Measurements from ENCODE around the gene RBM39. TPM values are rescaled to one million over a fixed set of nuclear protein-coding genes. Genes with fewer than 3 reads are reported as not detected.

The RBM39 gene
- total and polyA plus RNA-seq, 9 of the 15 experiments (the other 6 are each of a cell fraction or from before 2014, with no cell fraction given): 143 to 319 (median 228) TPM

DNA sequence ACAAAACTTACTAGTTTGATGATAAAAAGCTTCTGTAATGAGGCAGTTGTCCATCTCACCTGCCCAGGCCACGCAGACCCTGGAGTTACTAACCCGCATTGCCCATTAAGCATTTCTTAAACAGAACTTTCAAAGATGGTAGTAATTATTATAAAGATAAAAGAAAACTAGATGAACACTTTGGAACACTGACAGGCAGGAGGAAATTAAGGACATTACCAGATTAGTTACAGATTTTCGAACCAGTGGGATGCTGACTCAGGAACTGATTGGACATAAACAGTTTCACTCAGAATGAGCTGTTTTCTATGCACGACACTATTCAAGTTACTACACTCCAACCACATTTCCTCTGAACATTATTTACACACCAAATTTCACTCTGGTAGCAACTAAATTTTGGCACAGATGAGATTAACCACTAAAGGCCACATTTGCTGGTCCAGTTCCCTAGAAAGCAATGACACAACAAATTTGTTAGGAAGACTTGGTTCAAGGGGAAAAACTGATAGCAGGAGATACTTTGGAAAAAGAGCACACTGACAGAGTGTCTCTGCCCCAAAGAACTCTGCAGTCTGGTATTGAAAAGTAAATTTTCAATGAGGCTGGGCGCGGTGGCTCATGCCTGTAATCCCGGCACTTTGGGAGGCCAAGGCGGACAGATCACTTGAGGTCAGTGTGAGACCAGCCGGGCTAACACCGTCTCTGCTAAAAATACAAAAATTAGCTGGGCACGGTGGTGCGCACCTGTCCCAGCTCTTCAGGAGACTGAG lies 39.8 kb downstream of the RBM39 start:
- CTCF ChIA-PET (ENCODE audit: low intra/inter-chr PET ratio): no interaction called here
- no peaks in the 10 kb centered on the region for H3K9me1 ChIP-seq (ENCODE audit: control insufficient read depth, insufficient read depth, low read length)
- H3K4me1 ChIP-seq (replicated peaks in 1 of 2; ENCODE audit: control insufficient read depth in 2 of 2, insufficient read depth in 2 of 2, low read length in 2 of 2): peaks cover 10 to 14% of the 10 kb centered on the region in 2 experiments; a peak in 4 of 5 replicates
- peak overlapping the region; percentile 41; the same call in 2 of the 3 replicates for H3K27ac ChIP-seq (ENCODE audit: extremely low read depth, low read depth, low read length)
- in situ Hi-C loops (cut with MboI): no loop called here
- no peak overlapping the region for H3K4me2 ChIP-seq (ENCODE audit: insufficient read depth, low read length)
- FAIRE-seq (no peak), DNase-seq (ENCODE audit: extremely low read depth in 1 of 4, low spot score in 3 of 4) (no peak), ATAC-seq (no peak)
- peaks cover 74% of the 10 kb centered on the region for H3K36me3 ChIP-seq (ENCODE audit: control insufficient read depth, insufficient read depth, low read length)
- POLR2A ChIA-PET: interaction anchor here (0.6 to 12.6 kb wide), 10 partner anchors 12 to 322 kb away, joined by 3 to 102 read pairs (median 4); partner anchors contain the start of genes RBM39 and SCAND1
- H2AFZ ChIP-seq (ENCODE audit: low read depth, low read length): no peak overlapping the region
- no peak overlapping the region for H3K9ac ChIP-seq (ENCODE audit: insufficient read depth in 1 of 2, low read depth in 2 of 2, low read length in 2 of 2)
- intact Hi-C loops (cut with micrococcal nuclease): no loop called here
- H3K9me3 ChIP-seq (replicated peaks; ENCODE audit: control insufficient read depth, insufficient read depth, low read depth, low read length): no peaks in the 10 kb centered on the region
- WGBS (ENCODE audit: insufficient coverage, low coverage, missing lambda C conversion rate): 78% methylated on average over 12 of the region's 12 CpGs
- BruUV-seq (replicated peaks): no TSS peak
- no peaks in the 10 kb centered on the region; the same call in 1 of the 2 replicates for H4K20me1 ChIP-seq (replicated peaks; ENCODE audit: control insufficient read depth, insufficient read depth, low read length)
- no peak overlapping the region for H3K4me3 ChIP-seq
- H3K27me3 ChIP-seq (ENCODE audit: control insufficient read depth in 2 of 2, insufficient read depth in 2 of 2, low read length in 2 of 2): no peaks in the 10 kb centered on the region
- H3K79me2 ChIP-seq (ENCODE audit: control insufficient read depth, insufficient read depth, low read length): peaks cover 44% of the 10 kb centered on the region
- no peak for TF ChIP-seq SPI1 (IDR thresholded peaks at IDR 0.05; ENCODE audit: borderline replicate concordance, low read depth, low read length)
- peak; percentile 71 for TF ChIP-seq POLR2A (conservative IDR thresholded peaks at IDR 0.05)
- TF ChIP-seq, protein P1, sequence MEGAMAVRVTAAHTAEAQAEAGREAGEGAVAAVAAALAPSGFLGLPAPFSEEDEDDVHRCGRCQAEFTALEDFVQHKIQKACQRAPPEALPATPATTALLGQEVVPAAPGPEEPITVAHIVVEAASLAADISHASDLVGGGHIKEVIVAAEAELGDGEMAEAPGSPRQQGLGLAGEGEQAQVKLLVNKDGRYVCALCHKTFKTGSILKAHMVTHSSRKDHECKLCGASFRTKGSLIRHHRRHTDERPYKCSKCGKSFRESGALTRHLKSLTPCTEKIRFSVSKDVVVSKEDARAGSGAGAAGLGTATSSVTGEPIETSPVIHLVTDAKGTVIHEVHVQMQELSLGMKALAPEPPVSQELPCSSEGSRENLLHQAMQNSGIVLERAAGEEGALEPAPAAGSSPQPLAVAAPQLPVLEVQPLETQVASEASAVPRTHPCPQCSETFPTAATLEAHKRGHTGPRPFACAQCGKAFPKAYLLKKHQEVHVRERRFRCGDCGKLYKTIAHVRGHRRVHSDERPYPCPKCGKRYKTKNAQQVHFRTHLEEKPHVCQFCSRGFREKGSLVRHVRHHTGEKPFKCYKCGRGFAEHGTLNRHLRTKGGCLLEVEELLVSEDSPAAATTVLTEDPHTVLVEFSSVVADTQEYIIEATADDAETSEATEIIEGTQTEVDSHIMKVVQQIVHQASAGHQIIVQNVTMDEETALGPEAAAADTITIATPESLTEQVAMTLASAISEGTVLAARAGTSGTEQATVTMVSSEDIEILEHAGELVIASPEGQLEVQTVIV (CRISPR knock-in tag; IDR thresholded peaks at IDR 0.05; ENCODE audit: borderline replicate concordance): no peak
- TF ChIP-seq MAFF (IDR thresholded peaks at IDR 0.05; ENCODE audit: low read length): peak; percentile 31; the same call in 1 of the 2 replicates
- TF ChIP-seq STAT5A (IDR thresholded peaks at IDR 0.05; ENCODE audit: borderline replicate concordance, low read length): 0 out of 2 replicates have a peak, but pooled peaks have one; percentile 15
- TF ChIP-seq BRD4 (IDR thresholded peaks at IDR 0.05): no peak
- 0 out of 2 replicates have a peak, but pooled peaks have one; percentile 10 for TF ChIP-seq MYNN (IDR thresholded peaks at IDR 0.05)
- TF ChIP-seq MYNN (CRISPR knock-in tag; IDR thresholded peaks at IDR 0.05): no peak
- TF ChIP-seq NCOA4 (IDR thresholded peaks at IDR 0.05; ENCODE audit: partially characterized antibody): no peak
- TF ChIP-seq SUPT5H (IDR thresholded peaks at IDR 0.05): peak; percentile 75
- no peak for TF ChIP-seq NCOA6 (IDR thresholded peaks at IDR 0.05)
- TF ChIP-seq, protein P2, sequence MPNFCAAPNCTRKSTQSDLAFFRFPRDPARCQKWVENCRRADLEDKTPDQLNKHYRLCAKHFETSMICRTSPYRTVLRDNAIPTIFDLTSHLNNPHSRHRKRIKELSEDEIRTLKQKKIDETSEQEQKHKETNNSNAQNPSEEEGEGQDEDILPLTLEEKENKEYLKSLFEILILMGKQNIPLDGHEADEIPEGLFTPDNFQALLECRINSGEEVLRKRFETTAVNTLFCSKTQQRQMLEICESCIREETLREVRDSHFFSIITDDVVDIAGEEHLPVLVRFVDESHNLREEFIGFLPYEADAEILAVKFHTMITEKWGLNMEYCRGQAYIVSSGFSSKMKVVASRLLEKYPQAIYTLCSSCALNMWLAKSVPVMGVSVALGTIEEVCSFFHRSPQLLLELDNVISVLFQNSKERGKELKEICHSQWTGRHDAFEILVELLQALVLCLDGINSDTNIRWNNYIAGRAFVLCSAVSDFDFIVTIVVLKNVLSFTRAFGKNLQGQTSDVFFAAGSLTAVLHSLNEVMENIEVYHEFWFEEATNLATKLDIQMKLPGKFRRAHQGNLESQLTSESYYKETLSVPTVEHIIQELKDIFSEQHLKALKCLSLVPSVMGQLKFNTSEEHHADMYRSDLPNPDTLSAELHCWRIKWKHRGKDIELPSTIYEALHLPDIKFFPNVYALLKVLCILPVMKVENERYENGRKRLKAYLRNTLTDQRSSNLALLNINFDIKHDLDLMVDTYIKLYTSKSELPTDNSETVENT (CRISPR knock-in tag; IDR thresholded peaks at IDR 0.05): 0 out of 2 replicates have a peak, but pooled peaks have one; percentile 10
- no peak for TF ChIP-seq SMAD4 (CRISPR knock-in tag; conservative IDR thresholded peaks at IDR 0.05)
- TF ChIP-seq HNRNPUL1 (IDR thresholded peaks at IDR 0.05; ENCODE audit: low read length): 0 out of 2 replicates have a peak, but pooled peaks have one; percentile 15
- no peak for TF ChIP-seq SRF (CRISPR knock-in tag; IDR thresholded peaks at IDR 0.05)
- TF ChIP-seq ELF4 (CRISPR knock-in tag; IDR thresholded peaks at IDR 0.05): 0 out of 2 replicates have a peak, but pooled peaks have one; percentile 32
- peak; percentile 30; the same call in 1 of the 2 replicates for TF ChIP-seq THRAP3 (IDR thresholded peaks at IDR 0.05; ENCODE audit: borderline replicate concordance)
- peak; percentile 26; the same call in 1 of the 2 replicates for TF ChIP-seq POLR2G (IDR thresholded peaks at IDR 0.05; ENCODE audit: low read depth, low read length)
- TF ChIP-seq ZNF316 (IDR thresholded peaks at IDR 0.05): peak; percentile 80
- TF ChIP-seq NR2F6 (CRISPR knock-in tag; IDR thresholded peaks at IDR 0.05): 0 out of 2 replicates have a peak, but pooled peaks have one; percentile 39
- TF ChIP-seq ZBED1 (IDR thresholded peaks at IDR 0.05): no peak
